Activated effector memory CD4-positive, alpha-beta T cell treated with Interleukin-2 at 50 U/mL for 16 hours (primary cell): ENCODE results near the gene ABCB6.

ENCODE experiments used
- DNase-seq: peaks from one replicate; pipeline ENCODE4 v3.0.0-alpha.2; 2020

Gene ABCB6

GRCh38 chr2:219182331-219183150 is 36.2 kb downstream of the ABCB6 start:
- no peak for DNase-seq

GRCh38 chr2:219181531-219181930 is 37.2 kb downstream of the ABCB6 start:
- no peak for DNase-seq

GRCh38 chr2:219180961-219181360 is 37.8 kb downstream of the ABCB6 start:
- no peak for DNase-seq

- DNase-seq, result no peak
Observed at GRCh38 chr2:219179601-219180465, 38.9 kb downstream of the ABCB6 start.

GRCh38 chr2:219178377-219179175 is 40.2 kb downstream of the ABCB6 start:
- DNase-seq, result no peak

GRCh38 chr2:219177552-219178376 is 41.0 kb downstream of the ABCB6 start, which contains the start of gene RETREG2:
RETREG2 (plus strand) TSS chr2:219178275; CDS start chr2:219178353, 78 bp downstream.
- DNase-seq, result peak; percentile 77

- DNase-seq, result peak; percentile 85
Observed at GRCh38 chr2:219176818-219177551, 41.8 kb downstream of the ABCB6 start, which contains the start of gene CNPPD1. CNPPD1 (minus strand) TSS chr2:219176925; CDS start chr2:219176828, 97 bp downstream.

GRCh38 chr2:219175928-219176817 is 42.6 kb downstream of the ABCB6 start:
- peak; percentile 4 for DNase-seq

GRCh38 chr2:219175486-219175885 is 43.3 kb downstream of the ABCB6 start:
- no peak for DNase-seq

- DNase-seq, result no peak
Observed at GRCh38 chr2:219174801-219175200, 44.0 kb downstream of the ABCB6 start.

GRCh38 chr2:219174146-219174545 is 44.6 kb downstream of the ABCB6 start:
- DNase-seq, result no peak

GRCh38 chr2:219173176-219173575 is 45.6 kb downstream of the ABCB6 start:
- no peak for DNase-seq

- DNase-seq, result no peak
Observed at GRCh38 chr2:219172231-219173154, 46.3 kb downstream of the ABCB6 start.

GRCh38 chr2:219171231-219171651 is 47.5 kb downstream of the ABCB6 start:
- peak; percentile 8 for DNase-seq

- DNase-seq, result no peak
Observed at GRCh38 chr2:219169930-219170654, 48.7 kb downstream of the ABCB6 start, which contains the start of gene SLC23A3. SLC23A3 (minus strand) TSS chr2:219170029; CDS start chr2:219169984, 45 bp downstream.

GRCh38 chr2:219168932-219169331 is 49.8 kb downstream of the ABCB6 start:
- no peak for DNase-seq

GRCh38 chr2:219168526-219168925 is 50.2 kb downstream of the ABCB6 start:
- DNase-seq, result no peak

- no peak for DNase-seq
Observed at GRCh38 chr2:219167997-219168396, 50.8 kb downstream of the ABCB6 start.
